HEK293 (cell line): ENCODE results near the gene PRSS33.

ENCODE experiments used
- ZFP37 ChIP-seq: fragments of 450-650 bp; formaldehyde crosslinking; IDR thresholded peaks from 2 replicates; pipeline ENCODE4 v1.5.1; 2016; ENCODE audit warnings: missing biosample characterization, missing genetic modification characterization
- ZNF174 ChIP-seq: fragments of 450-650 bp; formaldehyde crosslinking; IDR thresholded peaks from 2 replicates; pipeline ENCODE4 v1.5.0; 2017; ENCODE audit warnings: missing biosample characterization, mild to moderate bottlenecking, missing genetic modification characterization
- ZNF274 ChIP-seq, 2 experiments: fragments of 200-500 bp in 1 of 2; fragments of 450-650 bp in 1 of 2; sonication (Bioruptor generic) in 1 of 2; formaldehyde crosslinking in 1 of 2; IDR thresholded peaks; 2 replicates each; pipeline versions ENCODE4 v1.5.1 to v1.6.1; 2014 to 2016; ENCODE audit warnings: borderline replicate concordance in 1 of 2, inconsistent platforms in 1 of 2, low read length in 1 of 2, missing biosample characterization in 1 of 2, missing genetic modification characterization in 1 of 2
- ZNF670 ChIP-seq: fragments of 450-650 bp; formaldehyde crosslinking; IDR thresholded peaks from 2 replicates; pipeline ENCODE4 v1.5.1; 2016; ENCODE audit warnings: missing biosample characterization, missing genetic modification characterization, low read depth
- ZNF768 ChIP-seq: fragments of 450-650 bp; formaldehyde crosslinking; IDR thresholded peaks from 2 replicates; pipeline ENCODE4 v1.5.1; 2018; ENCODE audit warnings: missing biosample characterization, mild to moderate bottlenecking, missing genetic modification characterization
- TF ChIP-seq, protein P1 (sequence below): fragments of 450-650 bp; formaldehyde crosslinking; IDR thresholded peaks from 2 replicates; pipeline ENCODE4 v1.5.1; 2016; ENCODE audit warnings: missing biosample characterization, missing genetic modification characterization
- TF ChIP-seq, protein P2 (sequence below): fragments of 450-650 bp; formaldehyde crosslinking; IDR thresholded peaks from 2 replicates; pipeline ENCODE4 v1.5.1; 2016; ENCODE audit warnings: missing biosample characterization, missing genetic modification characterization
- TF ChIP-seq, protein P3 (sequence below): fragments of 450-650 bp; formaldehyde crosslinking; IDR thresholded peaks from 2 replicates; pipeline ENCODE4 v1.5.1; 2016; ENCODE audit warnings: missing biosample characterization, missing genetic modification characterization, borderline replicate concordance

DNA sequence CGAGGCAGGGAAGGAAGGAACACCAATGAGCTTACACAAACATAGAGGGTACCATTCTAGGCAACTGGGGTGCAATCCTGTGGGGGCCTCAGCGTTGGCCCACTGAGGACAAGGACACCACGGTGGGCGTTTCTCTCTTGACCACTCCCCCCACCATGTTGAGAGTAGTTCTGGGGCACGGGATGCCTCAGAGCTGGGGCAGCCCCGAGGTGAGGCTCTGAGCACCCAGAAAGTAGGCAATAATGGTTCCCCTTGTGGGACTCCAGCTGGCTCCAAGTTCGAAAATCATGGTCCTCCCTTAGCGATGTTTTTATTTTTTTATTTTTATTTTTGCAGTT lies 34.8 kb upstream of the PRSS33 start:
- no peak for TF ChIP-seq ZFP37 (tag by site-specific recombination)
- TF ChIP-seq, protein P1, sequence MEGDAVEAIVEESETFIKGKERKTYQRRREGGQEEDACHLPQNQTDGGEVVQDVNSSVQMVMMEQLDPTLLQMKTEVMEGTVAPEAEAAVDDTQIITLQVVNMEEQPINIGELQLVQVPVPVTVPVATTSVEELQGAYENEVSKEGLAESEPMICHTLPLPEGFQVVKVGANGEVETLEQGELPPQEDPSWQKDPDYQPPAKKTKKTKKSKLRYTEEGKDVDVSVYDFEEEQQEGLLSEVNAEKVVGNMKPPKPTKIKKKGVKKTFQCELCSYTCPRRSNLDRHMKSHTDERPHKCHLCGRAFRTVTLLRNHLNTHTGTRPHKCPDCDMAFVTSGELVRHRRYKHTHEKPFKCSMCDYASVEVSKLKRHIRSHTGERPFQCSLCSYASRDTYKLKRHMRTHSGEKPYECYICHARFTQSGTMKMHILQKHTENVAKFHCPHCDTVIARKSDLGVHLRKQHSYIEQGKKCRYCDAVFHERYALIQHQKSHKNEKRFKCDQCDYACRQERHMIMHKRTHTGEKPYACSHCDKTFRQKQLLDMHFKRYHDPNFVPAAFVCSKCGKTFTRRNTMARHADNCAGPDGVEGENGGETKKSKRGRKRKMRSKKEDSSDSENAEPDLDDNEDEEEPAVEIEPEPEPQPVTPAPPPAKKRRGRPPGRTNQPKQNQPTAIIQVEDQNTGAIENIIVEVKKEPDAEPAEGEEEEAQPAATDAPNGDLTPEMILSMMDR = no peak
- TF ChIP-seq ZNF174 (tag by site-specific recombination) = no peak
- no peak for TF ChIP-seq ZNF670 (tag by site-specific recombination)
- no peak for TF ChIP-seq ZNF274 (IDR thresholded peaks at IDR 0.05; ENCODE audit: low read length)
- no peak for TF ChIP-seq ZNF274 (tag by site-specific recombination; IDR thresholded peaks at IDR 0.05; ENCODE audit: borderline replicate concordance)
- TF ChIP-seq ZNF768 (tag by site-specific recombination) = no peak
- TF ChIP-seq, protein P2, sequence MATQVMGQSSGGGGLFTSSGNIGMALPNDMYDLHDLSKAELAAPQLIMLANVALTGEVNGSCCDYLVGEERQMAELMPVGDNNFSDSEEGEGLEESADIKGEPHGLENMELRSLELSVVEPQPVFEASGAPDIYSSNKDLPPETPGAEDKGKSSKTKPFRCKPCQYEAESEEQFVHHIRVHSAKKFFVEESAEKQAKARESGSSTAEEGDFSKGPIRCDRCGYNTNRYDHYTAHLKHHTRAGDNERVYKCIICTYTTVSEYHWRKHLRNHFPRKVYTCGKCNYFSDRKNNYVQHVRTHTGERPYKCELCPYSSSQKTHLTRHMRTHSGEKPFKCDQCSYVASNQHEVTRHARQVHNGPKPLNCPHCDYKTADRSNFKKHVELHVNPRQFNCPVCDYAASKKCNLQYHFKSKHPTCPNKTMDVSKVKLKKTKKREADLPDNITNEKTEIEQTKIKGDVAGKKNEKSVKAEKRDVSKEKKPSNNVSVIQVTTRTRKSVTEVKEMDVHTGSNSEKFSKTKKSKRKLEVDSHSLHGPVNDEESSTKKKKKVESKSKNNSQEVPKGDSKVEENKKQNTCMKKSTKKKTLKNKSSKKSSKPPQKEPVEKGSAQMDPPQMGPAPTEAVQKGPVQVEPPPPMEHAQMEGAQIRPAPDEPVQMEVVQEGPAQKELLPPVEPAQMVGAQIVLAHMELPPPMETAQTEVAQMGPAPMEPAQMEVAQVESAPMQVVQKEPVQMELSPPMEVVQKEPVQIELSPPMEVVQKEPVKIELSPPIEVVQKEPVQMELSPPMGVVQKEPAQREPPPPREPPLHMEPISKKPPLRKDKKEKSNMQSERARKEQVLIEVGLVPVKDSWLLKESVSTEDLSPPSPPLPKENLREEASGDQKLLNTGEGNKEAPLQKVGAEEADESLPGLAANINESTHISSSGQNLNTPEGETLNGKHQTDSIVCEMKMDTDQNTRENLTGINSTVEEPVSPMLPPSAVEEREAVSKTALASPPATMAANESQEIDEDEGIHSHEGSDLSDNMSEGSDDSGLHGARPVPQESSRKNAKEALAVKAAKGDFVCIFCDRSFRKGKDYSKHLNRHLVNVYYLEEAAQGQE (tag by site-specific recombination) = no peak
- TF ChIP-seq, protein P3, sequence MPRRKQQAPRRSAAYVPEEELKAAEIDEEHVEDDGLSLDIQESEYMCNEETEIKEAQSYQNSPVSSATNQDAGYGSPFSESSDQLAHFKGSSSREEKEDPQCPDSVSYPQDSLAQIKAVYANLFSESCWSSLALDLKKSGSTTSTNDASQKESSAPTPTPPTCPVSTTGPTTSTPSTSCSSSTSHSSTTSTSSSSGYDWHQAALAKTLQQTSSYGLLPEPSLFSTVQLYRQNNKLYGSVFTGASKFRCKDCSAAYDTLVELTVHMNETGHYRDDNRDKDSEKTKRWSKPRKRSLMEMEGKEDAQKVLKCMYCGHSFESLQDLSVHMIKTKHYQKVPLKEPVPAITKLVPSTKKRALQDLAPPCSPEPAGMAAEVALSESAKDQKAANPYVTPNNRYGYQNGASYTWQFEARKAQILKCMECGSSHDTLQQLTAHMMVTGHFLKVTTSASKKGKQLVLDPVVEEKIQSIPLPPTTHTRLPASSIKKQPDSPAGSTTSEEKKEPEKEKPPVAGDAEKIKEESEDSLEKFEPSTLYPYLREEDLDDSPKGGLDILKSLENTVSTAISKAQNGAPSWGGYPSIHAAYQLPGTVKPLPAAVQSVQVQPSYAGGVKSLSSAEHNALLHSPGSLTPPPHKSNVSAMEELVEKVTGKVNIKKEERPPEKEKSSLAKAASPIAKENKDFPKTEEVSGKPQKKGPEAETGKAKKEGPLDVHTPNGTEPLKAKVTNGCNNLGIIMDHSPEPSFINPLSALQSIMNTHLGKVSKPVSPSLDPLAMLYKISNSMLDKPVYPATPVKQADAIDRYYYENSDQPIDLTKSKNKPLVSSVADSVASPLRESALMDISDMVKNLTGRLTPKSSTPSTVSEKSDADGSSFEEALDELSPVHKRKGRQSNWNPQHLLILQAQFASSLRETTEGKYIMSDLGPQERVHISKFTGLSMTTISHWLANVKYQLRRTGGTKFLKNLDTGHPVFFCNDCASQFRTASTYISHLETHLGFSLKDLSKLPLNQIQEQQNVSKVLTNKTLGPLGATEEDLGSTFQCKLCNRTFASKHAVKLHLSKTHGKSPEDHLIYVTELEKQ (tag by site-specific recombination) = no peak
